T-cell (primary cell): ENCODE measurements around the gene ZFAND3. TPM values are rescaled to one million over a fixed set of nuclear protein-coding genes. Genes with fewer than 3 reads are reported as not detected.

ENCODE experiments used
- ATAC-seq, 4 experiments: fragments of 200-7000 bp in 3 of 4; fragments of 150-1000 bp in 1 of 4; cut with Tn5 transposase; replicated peaks in 1 of 4; 1 replicate in 3 of 4; 2 replicates in 1 of 4; pipeline ENCODE4 v1.10.0; 2021; ENCODE audit warnings: moderate library complexity in 3 of 4, mild to moderate bottlenecking in 2 of 4, moderate number of reproducible peaks in 1 of 4
- CTCF ChIA-PET, 2 donors: fragments of 300-600 bp; sonication (Branson Sonifier 250); formaldehyde crosslinking; loops; one replicate each; lab custom pipeline; 2022; ENCODE audit warnings: antibody characterized with exemption in 2 of 2; lab: Charles Lee
- POLR2A ChIA-PET, 2 donors: fragments of 300-600 bp; sonication (Branson Sonifier 250); formaldehyde crosslinking; loops; one replicate each; lab custom pipeline; 2022; ENCODE audit warnings: antibody characterized with exemption in 2 of 2; lab: Charles Lee
- DNase-seq, 35 experiments: peaks; one replicate each; pipeline versions ENCODE4 v3.0.0 to v3.0.0-alpha.2; 2013 to 2023
- H3K27ac ChIP-seq: one replicate; pipeline ENCODE4 v1.5.1; 2013; ENCODE audit warnings: low read length
- H3K27me3 ChIP-seq, 2 experiments: replicated peaks in 1 of 2; 1 replicate in 1 of 2; 2 replicates in 1 of 2; pipeline versions ENCODE4 v1.6.1 to v1.7.0; 2013; ENCODE audit warnings: low read length in 1 of 2, mixed read lengths in 1 of 2; ENCODE audit not compliant: control insufficient read depth in 2 of 2, insufficient read depth in 2 of 2; ENCODE audit errors: extremely low read depth in 1 of 2
- H3K36me3 ChIP-seq, 2 donors: 1 replicate in 1 of 2; 2 replicates in 1 of 2; pipeline versions ENCODE4 v1.6.1 to v1.7.0; 2013; ENCODE audit warnings: low read length in 1 of 2; ENCODE audit not compliant: control insufficient read depth in 2 of 2, insufficient read depth in 1 of 2; ENCODE audit errors: extremely low read depth in 1 of 2
- H3K4me1 ChIP-seq, 2 experiments: 1 replicate in 1 of 2; 2 replicates in 1 of 2; pipeline versions ENCODE4 v1.6.1 to v1.7.0; 2013; ENCODE audit warnings: low read length in 2 of 2, mixed read lengths in 1 of 2; ENCODE audit not compliant: insufficient read depth in 2 of 2, control insufficient read depth in 1 of 2; ENCODE audit errors: extremely low read depth in 1 of 2
- H3K4me3 ChIP-seq, 2 donors: 1 replicate in 1 of 2; 2 replicates in 1 of 2; pipeline versions ENCODE4 v1.5.1 to v1.7.0; 2013; ENCODE audit warnings: mild to moderate bottlenecking in 2 of 2, low read length in 1 of 2, moderate library complexity in 1 of 2; ENCODE audit not compliant: control insufficient read depth in 1 of 2; ENCODE audit errors: extremely low read depth in 1 of 2
- H3K9me3 ChIP-seq: 2 replicates; pipeline ENCODE4 v1.7.0; 2013
- H3K27ac Mint-ChIP-seq, 2 donors: one replicate each; pipeline ENCODE4 v1.8.0; 2020 to 2021; ENCODE audit warnings: mild to moderate bottlenecking in 2 of 2, mixed read lengths in 2 of 2
- H3K27me3 Mint-ChIP-seq, 2 donors: one replicate each; pipeline ENCODE4 v1.8.0; 2021 to 2022; ENCODE audit warnings: mixed read lengths in 2 of 2
- H3K36me3 Mint-ChIP-seq: one replicate; pipeline ENCODE4 v1.8.0; 2021; ENCODE audit warnings: mixed read lengths
- H3K4me1 Mint-ChIP-seq, 3 donors: one replicate each; pipeline ENCODE4 v1.8.0; 2020 to 2022; ENCODE audit warnings: mixed read lengths in 3 of 3, mild to moderate bottlenecking in 1 of 3
- H3K4me3 Mint-ChIP-seq, 3 donors: one replicate each; pipeline ENCODE4 v1.8.0; 2020 to 2022; ENCODE audit warnings: mild to moderate bottlenecking in 3 of 3, mixed read lengths in 3 of 3, moderate library complexity in 3 of 3
- H3K9me3 Mint-ChIP-seq, 3 donors: one replicate each; pipeline ENCODE4 v1.8.0; 2020 to 2022; ENCODE audit warnings: mixed read lengths in 3 of 3
- WGBS: methylation state at CpG from one replicate; pipeline ENCODE4 v1.1.5; 2013; ENCODE audit warnings: missing lambda C conversion rate; ENCODE audit not compliant: insufficient coverage; 5-methylcytosine and 5-hydroxymethylcytosine counted together
- total RNA-seq, 35 experiments: library from RNA in 6 of 35; stranded (reverse) in 6 of 35; fragments of 120-200 nt in 1 of 35; gene quantifications; one replicate each; pipeline versions ENCODE4 v1.2.1 to v1.2.4 and lab custom pipeline; 2013 to 2026

Gene ZFAND3
- total RNA-seq, 5 donors from 2014 or later (not counting 1 experiment from before 2014, with no cell fraction given) = 35.6 to 59.3 (median 36.4) TPM

DNA sequence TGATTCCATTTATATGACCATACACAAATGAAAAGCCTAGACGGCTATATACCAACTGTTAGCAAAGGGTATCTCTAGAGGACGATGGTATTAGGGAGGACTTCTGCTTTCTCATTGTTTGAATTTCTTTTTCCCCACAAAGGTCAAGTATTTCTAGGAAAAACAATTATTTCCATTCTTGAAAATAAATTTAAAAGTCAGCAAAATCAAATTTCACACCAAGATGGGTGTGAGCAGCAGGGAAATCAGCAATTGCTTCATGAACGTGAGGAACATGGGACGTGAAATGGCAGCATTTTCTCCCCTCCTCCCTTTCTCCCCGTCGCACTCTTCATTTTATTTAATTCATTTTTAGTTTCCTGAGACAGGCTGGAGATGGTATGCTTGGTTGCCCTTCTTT, 5.2 kb upstream of the ZFAND3 start:
- H3K27me3 ChIP-seq = peaks cover 0 to 6% of the 10 kb centered on the region in 2 experiments
- H3K4me3 ChIP-seq = no peak overlapping the region
- no peaks in the 10 kb centered on the region for H3K9me3 ChIP-seq
- CTCF ChIA-PET = no interaction called here
- H3K4me1 ChIP-seq = peaks cover 5 to 10% of the 10 kb centered on the region in 2 experiments
- POLR2A ChIA-PET = no interaction called here
- Mint-ChIP-seq H3K27me3 (peaks cover 0 to 3% of the 10 kb centered on the region in 2 donors), H3K27ac (no peak overlapping the region), H3K4me3 (no peak overlapping the region), H3K36me3 (no peaks in the 10 kb centered on the region), H3K9me3 (no peaks in the 10 kb centered on the region), H3K4me1 (peaks cover 19 to 22% (median 20%) of the 10 kb centered on the region in 3 donors)
- no peak overlapping the region for H3K27ac ChIP-seq
- no peak for ATAC-seq
- no peak for DNase-seq
- WGBS = 100% methylated on average over 1 of the region's 6 CpGs
- no peaks in the 10 kb centered on the region for H3K36me3 ChIP-seq

DNA sequence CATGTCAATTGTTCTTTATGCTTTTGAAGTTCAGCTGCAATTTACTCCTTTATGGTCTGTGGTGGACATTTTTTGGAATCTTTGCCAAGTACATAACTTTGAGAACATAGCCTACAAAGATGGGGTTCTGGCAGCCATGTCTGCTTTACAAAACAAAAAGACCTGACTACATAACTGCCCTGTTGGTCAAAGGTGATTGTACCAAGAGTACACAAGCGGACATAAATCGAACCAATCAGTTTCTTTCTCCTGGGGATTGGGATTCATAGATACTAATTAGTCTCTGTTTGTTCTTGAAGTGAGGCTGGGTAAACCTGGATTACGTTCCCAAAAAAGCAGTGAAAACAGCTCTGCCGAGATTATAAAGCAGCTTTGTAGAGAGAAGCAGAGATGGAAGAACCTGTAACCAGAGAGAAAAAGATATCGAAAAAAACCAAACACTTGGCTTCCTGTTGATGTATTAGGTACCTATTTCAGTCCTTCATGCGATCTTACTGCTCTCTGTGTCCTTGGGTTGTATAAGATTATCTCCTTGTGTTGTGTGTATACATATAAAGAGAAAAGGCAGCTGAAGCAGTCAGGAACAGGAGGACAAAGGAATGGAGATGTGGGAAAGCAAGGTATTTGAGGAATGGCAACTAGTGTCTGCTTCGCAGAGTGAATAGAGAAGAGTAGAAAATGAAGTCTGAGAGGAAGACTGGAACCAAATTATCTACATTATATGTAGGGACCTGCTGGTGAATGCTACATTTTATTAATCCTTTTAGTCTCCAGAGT, 2.7 kb upstream of the ZFAND3 start:
- DNase-seq = no peak
- Mint-ChIP-seq H3K27me3 (no peaks in the 10 kb centered on the region), H3K9me3 (no peaks in the 10 kb centered on the region), H3K4me1 (peaks cover 35 to 37% (median 35%) of the 10 kb centered on the region in 3 donors), H3K27ac (peak overlapping the region; percentile 77 to 84), H3K4me3 (peak overlapping the region; percentile 29 to 94 (median 40)), H3K36me3 (no peaks in the 10 kb centered on the region)
- Histone ChIP-seq H3K9me3 (no peaks in the 10 kb centered on the region), H3K4me1 (peaks cover 15 to 20% of the 10 kb centered on the region in 2 experiments), H3K36me3 (no peaks in the 10 kb centered on the region), H3K27me3 (no peaks in the 10 kb centered on the region), H3K27ac (no peak overlapping the region), H3K4me3 (no peak overlapping the region)
- ATAC-seq = no peak
- ChIA-PET POLR2A (no interaction called here), CTCF (no interaction called here)
- WGBS = 75% methylated on average over 2 of the region's 7 CpGs

DNA sequence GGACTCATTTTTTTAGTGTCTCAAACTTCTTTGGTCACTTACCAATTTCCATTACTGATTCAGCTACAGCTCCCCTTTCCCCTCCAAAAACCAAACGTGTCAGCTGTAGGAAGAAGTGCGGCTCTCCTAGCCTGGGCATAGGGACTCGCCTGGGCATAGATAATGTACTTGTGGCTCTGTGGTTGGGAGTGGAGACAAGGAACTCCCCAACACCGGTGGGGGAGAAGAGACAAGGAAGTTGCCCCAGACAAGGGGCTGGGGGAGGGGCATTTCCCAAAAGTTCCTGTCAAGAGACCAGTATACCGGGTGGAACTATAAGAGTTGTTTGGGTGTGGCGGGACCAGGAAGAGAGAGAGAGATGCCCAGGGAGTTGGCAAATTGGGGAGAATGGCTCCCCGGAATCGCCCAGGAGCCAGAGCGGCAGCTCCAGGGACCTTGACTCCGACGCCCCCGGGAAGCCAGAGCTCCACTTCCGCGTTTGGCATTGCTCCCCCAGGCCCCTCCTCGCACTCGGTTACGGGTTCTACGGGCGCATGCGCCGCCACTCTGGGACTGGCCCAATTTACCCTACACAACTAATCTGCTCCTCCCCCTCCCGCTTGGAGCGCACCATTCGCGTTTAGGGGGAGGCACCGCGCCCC, 871 bp upstream of the ZFAND3 start:
- ChIA-PET CTCF (interaction anchor here (0.5 to 1.1 kb wide), 5 partner anchors 8 to 119 kb away, joined by 3 read pairs; no protein-coding TSS in a partner anchor), POLR2A (interaction anchor here (0.5 to 2.1 kb wide), 12 partner anchors 8 to 553 kb away, joined by 3 to 10 read pairs (median 4); no protein-coding TSS in a partner anchor)
- no peaks in the 10 kb centered on the region for H3K27me3 Mint-ChIP-seq
- Histone ChIP-seq H3K4me1 (peaks cover 18 to 30% of the 10 kb centered on the region in 2 experiments), H3K36me3 (no peaks in the 10 kb centered on the region), H3K4me3 (peak overlapping the region; percentile 87 to 98), H3K9me3 (no peaks in the 10 kb centered on the region), H3K27ac (peak overlapping the region; percentile 97), H3K27me3 (no peaks in the 10 kb centered on the region)
- 4% methylated on average over 9 of the region's 27 CpGs for WGBS
- peak in 30 of 35 experiments; percentile 90 to 97 (median 94) for DNase-seq
- peak; percentile 80 to 88 (median 82) for ATAC-seq
- no peaks in the 10 kb centered on the region for H3K36me3 Mint-ChIP-seq
- peak overlapping the region; percentile 99 for H3K27ac Mint-ChIP-seq
- peak overlapping the region; percentile 94 to 99 (median 98) for H3K4me3 Mint-ChIP-seq
- no peaks in the 10 kb centered on the region for H3K9me3 Mint-ChIP-seq
- peaks cover 52 to 56% (median 53%) of the 10 kb centered on the region in 3 donors for H3K4me1 Mint-ChIP-seq

DNA sequence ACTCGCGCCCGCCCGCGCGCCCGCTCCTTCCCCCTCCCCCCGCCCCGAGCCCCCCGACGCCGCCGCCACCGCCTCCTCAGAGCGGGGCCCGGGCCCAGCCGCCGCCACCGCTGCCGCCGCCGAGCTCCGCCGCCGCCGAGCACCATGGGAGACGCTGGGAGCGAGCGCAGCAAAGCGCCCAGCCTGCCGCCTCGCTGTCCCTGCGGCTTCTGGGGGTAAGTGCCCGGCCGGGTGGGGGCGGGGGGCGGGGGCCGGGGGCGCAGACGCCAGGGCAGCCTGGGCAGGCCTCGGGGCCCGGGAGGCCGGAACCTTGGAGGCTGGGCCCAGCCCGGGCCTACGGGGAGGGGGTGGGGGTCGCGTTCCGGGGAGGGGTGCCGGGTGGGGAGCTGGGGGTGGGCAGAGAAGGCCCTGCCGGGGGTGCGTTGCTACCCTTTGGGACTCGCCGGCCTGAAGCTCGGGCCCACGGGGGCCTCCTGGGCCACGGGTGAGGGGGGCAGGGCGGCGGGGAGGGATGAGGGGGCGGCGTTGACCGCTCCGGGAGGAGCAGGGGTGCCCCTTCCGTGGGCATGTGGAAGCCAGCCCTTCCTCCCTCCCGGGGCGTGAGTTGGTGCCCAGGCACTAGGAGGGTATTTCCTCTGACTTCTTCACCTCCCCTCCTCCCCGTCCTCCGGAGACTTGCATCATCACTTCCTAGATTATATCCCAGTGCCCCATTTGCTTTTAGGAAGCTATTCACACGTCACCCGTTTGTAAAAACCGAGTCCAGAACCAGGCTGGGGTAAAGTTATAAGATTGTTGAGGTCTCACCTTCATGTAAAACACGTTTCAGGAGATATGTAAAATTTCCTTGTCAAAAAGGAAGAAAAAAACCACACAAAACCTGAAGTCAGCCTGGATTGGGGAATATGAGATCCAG, 533 bp downstream of the ZFAND3 start:
- ATAC-seq (peak; percentile 15 to 41 (median 32)), DNase-seq (peak; percentile 2 to 70 (median 24))
- Histone ChIP-seq H3K4me1 (peaks cover 18 to 30% of the 10 kb centered on the region in 2 experiments), H3K36me3 (no peaks in the 10 kb centered on the region), H3K27me3 (no peaks in the 10 kb centered on the region), H3K27ac (peak overlapping the region; percentile 97), H3K9me3 (no peaks in the 10 kb centered on the region), H3K4me3 (peak overlapping the region; percentile 87 to 98)
- Mint-ChIP-seq H3K36me3 (no peaks in the 10 kb centered on the region), H3K27me3 (no peaks in the 10 kb centered on the region), H3K9me3 (no peaks in the 10 kb centered on the region), H3K27ac (peak overlapping the region; percentile 80 to 85), H3K4me1 (peaks cover 65 to 70% (median 66%) of the 10 kb centered on the region in 3 donors), H3K4me3 (peak overlapping the region; percentile 94 to 99 (median 98))
- 0% methylated on average over 23 of the region's 71 CpGs for WGBS
- CTCF ChIA-PET = interaction anchor here in 1 of 2 donors (0.6 to 1.4 kb wide), 5 partner anchors 8 to 282 kb away, joined by 3 to 5 read pairs (median 3); no protein-coding TSS in a partner anchor
- POLR2A ChIA-PET = interaction anchor here in 1 of 2 donors (0.7 to 2.1 kb wide), 3 partner anchors 7 to 1523 kb away, joined by 5 to 10 read pairs (median 10); no protein-coding TSS in a partner anchor

DNA sequence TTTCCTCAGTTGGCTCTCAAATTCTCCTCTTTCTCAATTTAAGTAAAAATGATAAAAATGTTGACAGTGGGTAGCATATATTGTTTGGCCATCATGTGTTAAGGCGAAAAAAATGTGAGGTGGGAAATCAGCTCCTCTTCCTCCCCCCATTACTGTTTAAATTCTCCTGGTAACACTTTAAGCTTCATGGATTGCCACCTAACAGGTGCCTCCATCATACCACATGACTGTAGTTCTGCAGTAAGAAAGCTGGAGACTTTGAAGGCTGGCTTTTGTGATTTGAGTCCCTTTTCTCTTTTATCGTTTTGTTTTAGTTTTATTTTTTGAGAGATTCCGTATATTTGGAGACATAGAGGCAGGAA, 1.2 kb downstream of the ZFAND3 start:
- peak in 2 of 35 experiments; percentile 2 to 41 for DNase-seq
- no peaks in the 10 kb centered on the region for H3K27me3 ChIP-seq
- H3K27ac ChIP-seq = peak overlapping the region; percentile 40
- H3K4me1 ChIP-seq = peaks cover 21 to 30% of the 10 kb centered on the region in 2 experiments
- no peak for ATAC-seq
- ChIA-PET CTCF (interaction anchor here in 1 of 2 donors (0.9 to 1.4 kb wide), 2 partner anchors 25 to 30 kb away, joined by 3 to 5 read pairs; no protein-coding TSS in a partner anchor), POLR2A (interaction anchor here in 1 of 2 donors (0.6 to 0.7 kb wide), 2 partner anchors 34 to 114 kb away, joined by 7 to 10 read pairs; no protein-coding TSS in a partner anchor)
- Mint-ChIP-seq H3K27ac (peak overlapping the region; percentile 80 to 85), H3K4me3 (peak overlapping the region; percentile 86 to 94 (median 94)), H3K4me1 (peaks cover 69 to 76% (median 71%) of the 10 kb centered on the region in 3 donors), H3K36me3 (no peaks in the 10 kb centered on the region), H3K27me3 (no peaks in the 10 kb centered on the region), H3K9me3 (no peaks in the 10 kb centered on the region)
- no peaks in the 10 kb centered on the region for H3K9me3 ChIP-seq
- H3K36me3 ChIP-seq = no peaks in the 10 kb centered on the region
- WGBS = no CpG with 5 or more reads among the region's 3 CpGs
- H3K4me3 ChIP-seq = peak overlapping the region; percentile 62 to 87
